Measurements from ENCODE around the gene SCAMP3. TPM values are rescaled to one million over a fixed set of nuclear protein-coding genes. Genes with fewer than 3 reads are reported as not detected.

Gene SCAMP3
- total and polyA plus RNA-seq, 2 donors (not counting 3 experiments of a cell fraction or from before 2014, with no cell fraction given) = 80.1 to 306 TPM

- DNase-seq (ENCODE audit: low read depth, low spot score) = no peak
- FAIRE-seq = no peak
- H3K9me1 ChIP-seq (replicated peaks; ENCODE audit: control insufficient read depth, extremely low read depth, insufficient read depth, low read length) = no peaks in the 10 kb centered on the region
- no peaks in the 10 kb centered on the region for H4K20me1 ChIP-seq (replicated peaks; ENCODE audit: control insufficient read depth, extremely low read depth, insufficient read depth, low read length)
- H2AFZ ChIP-seq (ENCODE audit: low read depth, low read length) = no peak overlapping the region
- no peak overlapping the region for H3K27ac ChIP-seq (ENCODE audit: insufficient read depth, low read depth, low read length)
- ChIA-PET POLR2A (no interaction called here), CTCF (interaction anchor here (1.1 to 1.2 kb wide), 3 partner anchors 9 to 35 kb away, joined by 3 read pairs; no protein-coding TSS in a partner anchor)
- peaks cover 0 to 1% of the 10 kb centered on the region in 2 experiments for H3K27me3 ChIP-seq (ENCODE audit: control insufficient read depth in 2 of 2, insufficient read depth in 2 of 2, low read length in 2 of 2)
- H3K4me1 ChIP-seq (ENCODE audit: control insufficient read depth, extremely low read depth, insufficient read depth, low read length) = no peaks in the 10 kb centered on the region
- no peaks in the 10 kb centered on the region for H3K9me3 ChIP-seq (replicated peaks; ENCODE audit: control insufficient read depth, insufficient read depth, low read length)
- intact Hi-C loops (cut with micrococcal nuclease) (no loop called here), dilution Hi-C loops (cut with MboI; ENCODE audit: extremely low pct_ligation_motif_present, low sequenced_read_pairs) (no loop called here)
- H3K4me2 ChIP-seq (ENCODE audit: insufficient read depth, low read length) = no peak overlapping the region
- no peak overlapping the region for H3K9ac ChIP-seq (replicated peaks; ENCODE audit: extremely low read depth, insufficient read depth, low read length)
- H3K79me2 ChIP-seq (ENCODE audit: control insufficient read depth, insufficient read depth, low read length) = no peaks in the 10 kb centered on the region
- BruUV-seq (replicated peaks) = no TSS peak
- H3K4me3 ChIP-seq (replicated peaks in 1 of 3; ENCODE audit: insufficient read depth in 1 of 3, low read depth in 1 of 3, low read length in 3 of 3) = no peak overlapping the region
- TF ChIP-seq GATA2 (IDR thresholded peaks at IDR 0.05; ENCODE audit: insufficient read depth, insufficient read length, low read depth, low read length) = no peak
- TF ChIP-seq CTCF (IDR thresholded peaks at IDR 0.05; ENCODE audit: extremely low read depth in 1 of 2, insufficient read depth in 1 of 2, low read depth in 1 of 2, low read length in 2 of 2) = no peak
- no peak for TF ChIP-seq FOS (IDR thresholded peaks at IDR 0.05; ENCODE audit: borderline replicate concordance, insufficient read depth, low read length)
- no peak for TF ChIP-seq POLR2A (IDR thresholded peaks at IDR 0.05; ENCODE audit: low read depth, low read length)
- TF ChIP-seq JUN (IDR thresholded peaks at IDR 0.05; ENCODE audit: borderline replicate concordance, insufficient read depth, insufficient read length, low read depth) = no peak
- no peak for TF ChIP-seq MYC (IDR thresholded peaks at IDR 0.05; ENCODE audit: low read depth, low read length)
- no peak for TF ChIP-seq POLR2AphosphoS5 (IDR thresholded peaks at IDR 0.05; ENCODE audit: insufficient read depth, low read depth, low read length)
- no peak for TF ChIP-seq EZH2 (IDR thresholded peaks at IDR 0.05; ENCODE audit: borderline replicate concordance, low read depth, low read length, severe bottlenecking)
- no peak for TF ChIP-seq MAX (IDR thresholded peaks at IDR 0.05; ENCODE audit: insufficient read depth, insufficient read length)
- H3K36me3 ChIP-seq (ENCODE audit: control insufficient read depth in 2 of 2, extremely low read depth in 1 of 2, insufficient read depth in 2 of 2, low read length in 2 of 2) = no peaks in the 10 kb centered on the region
These were observed 23.5 kb upstream of the SCAMP3 start for GRCh38 chr1:155285631-155286044.

Data from endothelial cell of umbilical vein (primary cell).